Uterus (tissue), 4 donors: Measurements from ENCODE around the gene PDIK1L. TPM values are rescaled to one million over a fixed set of nuclear protein-coding genes. Genes with fewer than 3 reads are reported as not detected.
A peak's percentile ranks its signal among the peaks of the same experiment; 100 is the strongest.

ENCODE experiments used
- DNase-seq, 2 donors: peaks; one replicate each; pipeline ENCODE4 v3.0.0-alpha.2; 2019 to 2020
- H3K27ac ChIP-seq, 2 donors: fragments of 200-600 bp; sonication (generic); 1 replicate in 1 of 2; 2 replicates in 1 of 2; pipeline ENCODE4 v1.5.1; 2016 to 2018
- H3K27me3 ChIP-seq, 2 donors: fragments of 200-600 bp; sonication (generic); one replicate each; pipeline ENCODE4 v1.5.1; 2018 to 2019; ENCODE audit warnings: control low read depth in 1 of 2
- H3K36me3 ChIP-seq, 2 donors: fragments of 200-600 bp; sonication (generic); one replicate each; pipeline ENCODE4 v1.5.1; 2019; ENCODE audit warnings: control low read depth in 1 of 2
- H3K4me1 ChIP-seq, 2 donors: fragments of 200-600 bp; sonication (generic); one replicate each; pipeline ENCODE4 v1.5.1; 2018 to 2019; ENCODE audit warnings: control low read depth in 1 of 2
- H3K4me3 ChIP-seq, 2 donors: fragments of 200-600 bp; sonication (generic); 1 replicate in 1 of 2; 2 replicates in 1 of 2; pipeline ENCODE4 v1.5.1; 2018 to 2019; ENCODE audit warnings: mild to moderate bottlenecking in 1 of 2
- H3K9me3 ChIP-seq, 2 donors: fragments of 200-600 bp; sonication (generic); one replicate each; pipeline ENCODE4 v1.5.1; 2019; ENCODE audit warnings: control low read depth in 1 of 2
- POLR2A ChIP-seq, 2 donors: fragments of 450-650 bp; IDR thresholded peaks; one replicate each; pipeline ENCODE4 v1.6.1; 2016; ENCODE audit warnings: antibody characterized with exemption in 2 of 2, mild to moderate bottlenecking in 1 of 2, moderate library complexity in 1 of 2
- intact Hi-C: fragments of 100-400 bp; cut with DNase I; formaldehyde crosslinking; loops from one replicate; pipeline ENCODE4 v1.15.1; 2023; ENCODE audit warnings: low total_unique reads
- total RNA-seq, 4 donors: library from RNA; depleted of rRNA in 3 of 4; stranded (reverse); fragments of >200 nt in 3 of 4; gene quantifications; one replicate each; pipeline versions ENCODE4 v1.1.0 to v1.2.4, GENCODE V29; 2014 to 2023
- TF ChIP-seq, protein P1 (sequence below), 4 experiments: fragments of 200-600 bp in 2 of 4; fragments of 450-650 bp in 2 of 4; sonication (generic) in 2 of 4; IDR thresholded peaks; one replicate each; pipeline ENCODE4 v1.5.1; 2016 to 2019; ENCODE audit warnings: antibody characterized with exemption in 4 of 4, mild to moderate bottlenecking in 2 of 4, moderate library complexity in 1 of 4
- donor health status: DM: yes; HTN: yes; CAD: no.

Gene PDIK1L
- total RNA-seq, 4 donors from 2014 or later, result 13.8 to 95.6 (median 20.9) TPM

DNA sequence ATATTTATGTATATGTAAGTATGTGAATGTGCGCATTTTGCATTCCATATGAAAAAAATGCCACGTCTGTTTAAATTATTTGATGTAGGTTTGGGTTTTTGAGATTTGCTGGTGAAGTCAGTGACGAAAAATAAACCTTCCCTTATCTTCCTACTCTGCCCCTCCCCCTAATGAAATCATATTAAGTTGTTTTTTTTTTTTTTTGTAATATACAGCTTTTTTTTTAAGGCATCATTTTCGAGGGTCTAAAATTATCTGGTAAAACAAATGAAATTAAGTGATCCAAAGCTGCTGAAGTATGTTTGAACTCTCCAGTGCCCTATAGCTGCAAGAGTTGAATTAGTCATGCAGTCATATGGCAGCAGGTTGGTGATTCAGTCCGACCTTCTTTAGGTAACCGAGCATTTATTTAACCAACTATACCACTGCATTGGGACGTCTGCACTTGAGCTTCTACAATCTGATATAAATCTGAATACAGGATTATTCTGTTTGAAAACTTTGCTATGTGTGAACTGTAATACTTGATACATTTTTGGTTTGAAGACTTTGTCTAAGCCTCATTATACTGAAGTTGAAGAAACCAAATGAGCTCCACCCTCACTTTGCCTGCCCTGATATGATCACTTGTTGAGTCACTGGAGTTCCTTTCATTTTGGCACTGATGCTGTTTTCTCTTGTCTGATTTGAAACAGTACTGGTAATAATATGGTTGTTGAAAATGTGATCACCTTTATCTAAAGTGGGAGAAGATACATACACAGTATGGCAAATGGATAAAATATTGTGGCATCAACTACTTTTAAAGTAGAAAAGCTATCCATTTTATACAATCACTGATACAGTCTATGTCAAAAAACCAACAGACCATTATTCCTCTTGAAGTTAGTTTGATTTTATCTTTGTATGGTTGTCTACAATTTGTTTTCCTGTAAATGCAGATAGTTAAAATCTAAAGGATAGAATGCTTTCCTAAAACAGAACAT, 11.7 kb downstream of the PDIK1L start:
- intact Hi-C loops, result no loop called here
- no peaks in the 10 kb centered on the region for H3K9me3 ChIP-seq
- H3K27ac ChIP-seq, result peak overlapping the region in 1 of 2 donors; percentile 3
- no peaks in the 10 kb centered on the region for H3K27me3 ChIP-seq
- no peak for DNase-seq
- no peaks in the 10 kb centered on the region for H3K4me1 ChIP-seq
- no peak overlapping the region for H3K4me3 ChIP-seq
- H3K36me3 ChIP-seq, result no peaks in the 10 kb centered on the region
- TF ChIP-seq, protein P1, sequence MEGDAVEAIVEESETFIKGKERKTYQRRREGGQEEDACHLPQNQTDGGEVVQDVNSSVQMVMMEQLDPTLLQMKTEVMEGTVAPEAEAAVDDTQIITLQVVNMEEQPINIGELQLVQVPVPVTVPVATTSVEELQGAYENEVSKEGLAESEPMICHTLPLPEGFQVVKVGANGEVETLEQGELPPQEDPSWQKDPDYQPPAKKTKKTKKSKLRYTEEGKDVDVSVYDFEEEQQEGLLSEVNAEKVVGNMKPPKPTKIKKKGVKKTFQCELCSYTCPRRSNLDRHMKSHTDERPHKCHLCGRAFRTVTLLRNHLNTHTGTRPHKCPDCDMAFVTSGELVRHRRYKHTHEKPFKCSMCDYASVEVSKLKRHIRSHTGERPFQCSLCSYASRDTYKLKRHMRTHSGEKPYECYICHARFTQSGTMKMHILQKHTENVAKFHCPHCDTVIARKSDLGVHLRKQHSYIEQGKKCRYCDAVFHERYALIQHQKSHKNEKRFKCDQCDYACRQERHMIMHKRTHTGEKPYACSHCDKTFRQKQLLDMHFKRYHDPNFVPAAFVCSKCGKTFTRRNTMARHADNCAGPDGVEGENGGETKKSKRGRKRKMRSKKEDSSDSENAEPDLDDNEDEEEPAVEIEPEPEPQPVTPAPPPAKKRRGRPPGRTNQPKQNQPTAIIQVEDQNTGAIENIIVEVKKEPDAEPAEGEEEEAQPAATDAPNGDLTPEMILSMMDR (IDR thresholded peaks at IDR 0.05), result no peak
- no peak for TF ChIP-seq POLR2A (IDR thresholded peaks at IDR 0.05)

DNA sequence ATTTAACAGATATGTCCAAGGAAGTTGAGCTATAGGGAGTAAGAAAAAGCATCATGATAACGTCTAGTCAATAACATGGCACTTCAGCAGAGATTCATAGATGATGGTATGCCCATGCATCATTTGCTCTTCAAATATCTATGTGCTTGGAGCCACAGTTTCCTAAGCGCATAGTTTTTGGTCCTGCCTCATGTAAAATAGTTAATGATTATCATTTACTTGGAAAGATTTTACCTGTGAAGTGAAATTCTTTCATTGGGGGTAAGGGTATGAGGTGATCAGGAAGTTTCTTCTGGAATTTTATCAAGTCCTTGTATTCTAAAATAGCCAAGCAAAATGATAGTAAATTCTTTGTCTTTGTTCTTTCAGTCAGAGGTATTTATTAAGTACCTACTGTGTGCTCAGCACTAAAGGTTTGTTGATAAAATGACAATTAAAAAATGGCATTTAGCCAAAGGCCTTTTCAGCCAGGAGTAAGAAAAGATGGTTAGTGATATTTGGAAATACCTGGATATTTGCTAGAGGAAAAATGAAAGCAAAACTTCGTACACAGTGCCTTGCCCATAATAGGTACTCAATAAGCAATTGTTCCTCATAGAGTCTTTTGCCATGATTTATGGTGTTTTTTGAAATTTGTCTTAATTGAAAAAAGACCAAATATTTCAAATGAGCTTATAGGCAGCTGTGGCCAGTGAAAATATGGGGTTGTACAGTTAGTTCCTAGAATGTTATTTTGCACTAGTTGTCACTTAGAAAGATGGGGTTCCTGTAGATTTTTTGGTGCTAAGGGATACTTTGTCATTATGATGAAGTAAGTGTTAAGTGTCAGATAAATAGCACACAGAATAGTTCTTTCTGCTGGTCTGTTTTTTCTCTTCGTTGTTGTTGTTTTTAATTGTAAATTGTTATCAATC, 13.1 kb downstream of the PDIK1L start:
- TF ChIP-seq, protein P1 (IDR thresholded peaks at IDR 0.05), result no peak
- TF ChIP-seq POLR2A (IDR thresholded peaks at IDR 0.05), result no peak
- no peak for DNase-seq
- H3K9me3 ChIP-seq, result no peaks in the 10 kb centered on the region
- no peak overlapping the region for H3K4me3 ChIP-seq
- no peaks in the 10 kb centered on the region for H3K4me1 ChIP-seq
- H3K36me3 ChIP-seq, result no peaks in the 10 kb centered on the region
- H3K27me3 ChIP-seq, result no peaks in the 10 kb centered on the region
- intact Hi-C loops, result no loop called here
- H3K27ac ChIP-seq, result no peak overlapping the region

DNA sequence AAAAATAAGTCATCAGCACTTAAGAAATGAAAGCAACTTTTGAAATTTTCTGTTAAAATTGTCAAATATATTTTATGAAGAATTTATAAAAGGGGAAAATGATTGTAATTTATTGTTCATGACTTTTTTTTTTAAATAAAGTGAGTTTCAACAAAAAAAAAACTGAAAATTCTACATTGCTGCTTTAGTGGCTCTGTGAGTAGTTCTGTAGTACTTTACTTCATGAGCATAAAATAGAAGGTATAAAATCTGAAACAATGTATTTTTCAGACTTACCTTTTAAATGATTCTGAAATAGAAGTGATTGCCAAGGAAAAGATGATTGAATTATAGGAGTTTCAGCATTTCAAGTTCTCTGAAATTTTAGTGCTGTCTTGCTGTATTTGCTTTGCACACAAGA, 13.8 kb downstream of the PDIK1L start:
- Histone ChIP-seq H3K36me3 (no peaks in the 10 kb centered on the region), H3K9me3 (no peaks in the 10 kb centered on the region), H3K27ac (no peak overlapping the region), H3K27me3 (no peaks in the 10 kb centered on the region), H3K4me1 (no peaks in the 10 kb centered on the region), H3K4me3 (no peak overlapping the region)
- TF ChIP-seq, protein P1 (IDR thresholded peaks at IDR 0.05), result no peak
- no peak for TF ChIP-seq POLR2A (IDR thresholded peaks at IDR 0.05)
- intact Hi-C loops, result no loop called here
- DNase-seq, result no peak

DNA sequence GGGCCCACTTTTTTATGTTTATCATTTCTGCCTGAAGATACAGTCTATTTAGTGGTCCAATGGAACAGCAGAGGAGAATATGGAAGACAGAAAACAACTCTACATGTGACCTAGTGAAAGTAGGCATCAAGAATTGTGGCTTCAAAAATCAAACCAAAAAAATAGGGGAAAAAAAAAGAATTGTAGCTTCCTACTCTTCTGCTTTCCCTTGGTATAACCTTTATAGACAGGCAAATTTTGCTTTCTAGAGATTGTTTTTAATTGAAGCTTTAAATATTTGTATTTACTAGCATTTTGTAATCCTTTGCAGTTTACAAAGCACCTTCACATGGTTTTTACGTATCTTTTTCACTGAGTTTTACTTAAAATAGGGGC, 14.3 kb downstream of the PDIK1L start:
- no peak overlapping the region for H3K27ac ChIP-seq
- no peaks in the 10 kb centered on the region for H3K36me3 ChIP-seq
- no peaks in the 10 kb centered on the region for H3K9me3 ChIP-seq
- DNase-seq, result no peak
- TF ChIP-seq POLR2A (IDR thresholded peaks at IDR 0.05), result no peak
- TF ChIP-seq, protein P1 (IDR thresholded peaks at IDR 0.05), result no peak
- no peaks in the 10 kb centered on the region for H3K27me3 ChIP-seq
- H3K4me3 ChIP-seq, result no peak overlapping the region
- H3K4me1 ChIP-seq, result no peaks in the 10 kb centered on the region
- intact Hi-C loops, result no loop called here
